ENCODE data around the gene UVRAG. TPM values are rescaled to one million over a fixed set of nuclear protein-coding genes. Genes with fewer than 3 reads are reported as not detected.

UVRAG gene
- total RNA-seq, 1 donor from 2014 or later, result 17.8 TPM

DNA sequence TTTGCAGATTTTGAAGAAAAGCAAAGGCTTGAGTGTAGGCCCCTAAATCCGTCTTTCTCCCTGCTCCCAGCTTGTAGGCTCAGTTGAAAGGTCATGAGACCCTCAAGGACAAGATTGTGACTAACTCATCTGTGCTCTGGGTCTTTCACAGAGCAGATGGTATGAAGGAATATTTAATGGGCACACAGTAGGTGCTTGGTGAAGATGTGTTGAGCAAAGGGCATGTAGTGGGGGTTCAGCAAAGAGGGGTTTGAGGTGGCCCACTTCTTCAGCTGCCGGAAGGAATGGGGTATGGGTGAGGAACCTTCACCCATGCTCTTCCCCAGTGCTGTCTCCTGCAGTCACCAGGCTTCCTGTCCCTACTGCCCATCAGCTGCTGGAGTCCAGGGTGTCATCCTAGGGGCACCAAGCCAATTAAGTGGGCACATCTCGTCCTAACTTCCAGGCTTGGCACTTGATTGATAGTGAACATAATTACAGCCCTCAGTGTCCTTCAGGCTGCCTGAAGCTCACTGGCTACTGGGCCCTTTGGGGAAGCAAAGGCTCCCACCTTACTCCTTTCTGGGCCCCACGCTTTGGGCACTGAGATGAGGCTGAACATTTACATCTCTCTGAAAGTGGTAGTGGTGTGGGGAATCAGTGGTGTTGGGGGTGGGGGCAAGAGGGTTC, 31.5 kb upstream of the UVRAG start:
- Mint-ChIP-seq H3K9me3 (ENCODE audit: unreplicated experiment) (no peaks in the 10 kb centered on the region), H3K27ac (ENCODE audit: unreplicated experiment) (no peak overlapping the region)
- no peak for DNase-seq

DNA sequence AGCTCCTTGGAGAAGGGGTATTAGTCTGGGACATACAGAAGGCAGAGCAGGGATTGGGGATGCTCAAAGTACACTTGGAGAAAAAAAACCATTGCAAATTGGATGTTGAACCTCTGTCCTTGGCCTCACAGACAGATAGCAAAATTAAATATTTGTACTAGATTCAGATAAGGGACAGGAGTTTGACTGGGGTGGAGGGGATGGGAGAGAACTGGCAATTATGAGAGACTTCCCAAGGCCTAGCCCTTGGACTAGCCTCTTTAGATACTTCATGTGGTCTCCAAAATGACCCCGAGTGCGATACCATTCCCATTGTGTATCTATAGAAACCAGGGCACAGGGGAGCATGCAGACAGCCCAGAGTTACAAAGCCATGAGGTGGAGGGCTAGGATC, 30.9 kb upstream of the UVRAG start:
- DNase-seq, result no peak
- TF ChIP-seq, protein P1, sequence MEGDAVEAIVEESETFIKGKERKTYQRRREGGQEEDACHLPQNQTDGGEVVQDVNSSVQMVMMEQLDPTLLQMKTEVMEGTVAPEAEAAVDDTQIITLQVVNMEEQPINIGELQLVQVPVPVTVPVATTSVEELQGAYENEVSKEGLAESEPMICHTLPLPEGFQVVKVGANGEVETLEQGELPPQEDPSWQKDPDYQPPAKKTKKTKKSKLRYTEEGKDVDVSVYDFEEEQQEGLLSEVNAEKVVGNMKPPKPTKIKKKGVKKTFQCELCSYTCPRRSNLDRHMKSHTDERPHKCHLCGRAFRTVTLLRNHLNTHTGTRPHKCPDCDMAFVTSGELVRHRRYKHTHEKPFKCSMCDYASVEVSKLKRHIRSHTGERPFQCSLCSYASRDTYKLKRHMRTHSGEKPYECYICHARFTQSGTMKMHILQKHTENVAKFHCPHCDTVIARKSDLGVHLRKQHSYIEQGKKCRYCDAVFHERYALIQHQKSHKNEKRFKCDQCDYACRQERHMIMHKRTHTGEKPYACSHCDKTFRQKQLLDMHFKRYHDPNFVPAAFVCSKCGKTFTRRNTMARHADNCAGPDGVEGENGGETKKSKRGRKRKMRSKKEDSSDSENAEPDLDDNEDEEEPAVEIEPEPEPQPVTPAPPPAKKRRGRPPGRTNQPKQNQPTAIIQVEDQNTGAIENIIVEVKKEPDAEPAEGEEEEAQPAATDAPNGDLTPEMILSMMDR (IDR thresholded peaks at IDR 0.05; ENCODE audit: partially characterized antibody, unreplicated experiment), result no peak
- H3K27ac Mint-ChIP-seq (ENCODE audit: unreplicated experiment), result no peak overlapping the region

More for the DNA sequence above, 31.5 kb upstream of the UVRAG start:
- TF ChIP-seq, protein P1 (IDR thresholded peaks at IDR 0.05; ENCODE audit: partially characterized antibody, unreplicated experiment), result no peak
- Mint-ChIP-seq H3K27me3 (ENCODE audit: unreplicated experiment) (no peaks in the 10 kb centered on the region), H3K4me1 (ENCODE audit: low read depth, unreplicated experiment) (no peaks in the 10 kb centered on the region), H3K4me3 (ENCODE audit: unreplicated experiment) (no peak overlapping the region), H3K36me3 (ENCODE audit: unreplicated experiment) (no peaks in the 10 kb centered on the region)

DNA sequence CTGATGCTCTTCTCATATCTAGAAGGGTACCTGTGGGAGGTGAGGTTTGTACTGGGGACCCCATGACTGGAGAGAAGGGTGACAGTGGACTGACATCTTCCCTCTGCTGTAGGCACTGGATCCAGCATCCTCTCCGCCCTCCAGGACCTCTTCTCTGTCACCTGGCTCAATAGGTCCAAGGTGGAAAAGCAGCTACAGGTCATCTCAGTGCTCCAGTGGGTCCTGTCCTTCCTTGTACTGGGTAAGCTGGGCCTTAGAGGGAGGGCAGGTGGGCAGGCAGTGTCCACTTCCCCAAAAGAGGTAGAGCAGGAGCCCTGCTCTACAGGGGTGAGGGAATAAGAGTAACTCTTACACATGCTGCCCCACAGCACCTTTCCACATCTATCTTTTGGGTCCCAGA, 30.5 kb upstream of the UVRAG start:
- TF ChIP-seq, protein P1 (IDR thresholded peaks at IDR 0.05; ENCODE audit: partially characterized antibody, unreplicated experiment), result no peak
- Mint-ChIP-seq H3K4me1 (ENCODE audit: low read depth, unreplicated experiment) (no peaks in the 10 kb centered on the region), H3K36me3 (ENCODE audit: unreplicated experiment) (no peaks in the 10 kb centered on the region), H3K9me3 (ENCODE audit: unreplicated experiment) (no peaks in the 10 kb centered on the region), H3K27me3 (ENCODE audit: unreplicated experiment) (no peaks in the 10 kb centered on the region), H3K4me3 (ENCODE audit: unreplicated experiment) (no peak overlapping the region), H3K27ac (ENCODE audit: unreplicated experiment) (no peak overlapping the region)
- DNase-seq, result no peak

More for the DNA sequence above, 30.9 kb upstream of the UVRAG start:
- Mint-ChIP-seq H3K4me1 (ENCODE audit: low read depth, unreplicated experiment) (no peaks in the 10 kb centered on the region), H3K4me3 (ENCODE audit: unreplicated experiment) (no peak overlapping the region), H3K9me3 (ENCODE audit: unreplicated experiment) (no peaks in the 10 kb centered on the region), H3K36me3 (ENCODE audit: unreplicated experiment) (no peaks in the 10 kb centered on the region), H3K27me3 (ENCODE audit: unreplicated experiment) (no peaks in the 10 kb centered on the region)

DNA sequence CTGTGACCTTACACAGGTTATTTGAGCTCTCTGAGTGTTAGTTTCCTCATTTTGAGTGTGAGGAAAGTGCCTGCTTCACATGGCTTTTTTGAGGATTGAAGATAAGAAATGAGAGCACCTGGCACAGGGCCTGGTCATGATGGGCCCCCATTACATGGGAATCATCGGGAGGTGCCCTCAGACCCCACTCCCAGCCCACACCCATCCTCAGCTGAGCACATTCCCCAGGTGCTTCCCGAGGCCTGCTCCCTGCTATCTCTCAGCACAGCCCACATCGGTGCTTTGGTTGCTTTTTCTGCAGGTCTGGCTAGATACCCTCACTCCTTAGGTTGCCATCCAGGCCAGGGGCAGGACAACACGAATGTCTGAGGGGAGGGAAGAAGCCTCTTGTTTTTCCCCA, 29.8 kb upstream of the UVRAG start:
- Mint-ChIP-seq H3K4me3 (ENCODE audit: unreplicated experiment) (no peak overlapping the region), H3K4me1 (ENCODE audit: low read depth, unreplicated experiment) (no peaks in the 10 kb centered on the region)
- TF ChIP-seq, protein P1 (IDR thresholded peaks at IDR 0.05; ENCODE audit: partially characterized antibody, unreplicated experiment), result no peak

DNA sequence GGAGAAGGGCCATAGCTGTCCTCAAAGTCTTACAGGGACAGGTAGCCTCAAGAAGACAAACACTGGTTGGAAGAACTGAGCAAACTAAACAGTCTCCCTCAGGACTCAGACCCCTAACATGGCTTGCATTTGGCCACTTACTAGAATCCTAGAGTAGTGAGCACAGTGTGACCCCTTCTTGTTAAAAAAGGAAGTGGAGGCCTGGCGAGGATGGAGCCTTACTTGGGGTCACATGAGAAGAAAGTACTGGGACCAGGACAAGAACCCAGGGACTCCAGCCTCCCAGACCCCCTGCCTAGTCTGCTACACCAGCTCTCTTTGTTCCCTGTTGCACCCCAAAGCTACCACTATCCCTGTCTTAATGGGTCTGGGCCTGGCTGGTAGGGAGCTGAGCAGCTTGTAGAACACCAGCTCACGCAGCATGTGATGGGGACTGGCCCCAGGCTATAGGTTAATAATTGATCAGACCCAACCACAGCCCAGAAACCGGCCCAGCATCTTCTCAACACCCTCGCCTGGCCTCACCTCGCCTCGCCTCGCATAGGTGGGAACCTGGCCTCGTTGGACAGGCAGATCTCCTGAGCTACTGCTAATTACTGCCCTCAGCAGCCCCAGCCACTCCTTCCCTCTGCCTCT, 28.8 kb upstream of the UVRAG start:
- TF ChIP-seq, protein P1 (IDR thresholded peaks at IDR 0.05; ENCODE audit: partially characterized antibody, unreplicated experiment), result no peak
- H3K27ac Mint-ChIP-seq (ENCODE audit: unreplicated experiment), result no peak overlapping the region
- no peaks in the 10 kb centered on the region for H3K9me3 Mint-ChIP-seq (ENCODE audit: unreplicated experiment)
- no peak for DNase-seq
- no peaks in the 10 kb centered on the region for H3K4me1 Mint-ChIP-seq (ENCODE audit: low read depth, unreplicated experiment)
- H3K36me3 Mint-ChIP-seq (ENCODE audit: unreplicated experiment), result no peaks in the 10 kb centered on the region
- H3K27me3 Mint-ChIP-seq (ENCODE audit: unreplicated experiment), result no peaks in the 10 kb centered on the region
- no peak overlapping the region for H3K4me3 Mint-ChIP-seq (ENCODE audit: unreplicated experiment)

More for the DNA sequence above, 29.8 kb upstream of the UVRAG start:
- DNase-seq, result no peak
- Mint-ChIP-seq H3K27me3 (ENCODE audit: unreplicated experiment) (no peaks in the 10 kb centered on the region), H3K27ac (ENCODE audit: unreplicated experiment) (no peak overlapping the region), H3K36me3 (ENCODE audit: unreplicated experiment) (no peaks in the 10 kb centered on the region), H3K9me3 (ENCODE audit: unreplicated experiment) (no peaks in the 10 kb centered on the region)

All from glutamatergic neuron (in vitro differentiated cells).